ENCODE data around the gene TFDP1.

GRCh38 chr13:113542751-113543424 lies 41.7 kb upstream of the TFDP1 start:
- TF ChIP-seq POLR2AphosphoS5 (IDR thresholded peaks at IDR 0.05) = no peak
- TF ChIP-seq POLR2A (IDR thresholded peaks at IDR 0.05) = no peak
- no peak for TF ChIP-seq CTCF (IDR thresholded peaks at IDR 0.05)
- TF ChIP-seq EP300 (IDR thresholded peaks at IDR 0.05) = no peak

Measured in sigmoid colon (tissue), 4 donors.